A204.1 (cell line): ENCODE data around the gene LSM4.

ENCODE experiments used
- FAIRE-seq: peaks from 2 replicates; lab custom pipeline; 2012; peaks lifted over from hg19 to GRCh38; lab: Jason Lieb, UNC

Gene LSM4

DNA sequence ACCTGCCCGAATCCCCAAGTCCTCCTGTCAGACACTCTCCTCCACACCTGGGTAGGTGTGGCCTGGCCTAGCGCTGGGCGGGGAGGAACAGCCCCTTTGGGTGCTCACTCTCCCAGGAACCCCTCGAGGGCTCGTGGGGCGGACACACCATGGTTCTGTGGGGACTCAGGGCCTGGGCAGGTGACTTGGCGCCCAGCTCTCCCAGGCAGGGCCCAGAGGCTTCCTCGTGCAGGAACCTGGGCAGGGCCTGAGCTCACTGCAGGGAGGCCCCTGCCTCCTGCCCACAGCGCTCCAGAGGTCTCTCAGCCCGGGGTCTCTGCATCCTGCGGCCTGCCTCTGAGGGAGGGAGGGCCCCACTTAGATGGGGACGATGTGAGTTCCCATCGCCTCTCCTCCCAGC, 11.9 kb downstream of the LSM4 start:
- no peak for FAIRE-seq

DNA sequence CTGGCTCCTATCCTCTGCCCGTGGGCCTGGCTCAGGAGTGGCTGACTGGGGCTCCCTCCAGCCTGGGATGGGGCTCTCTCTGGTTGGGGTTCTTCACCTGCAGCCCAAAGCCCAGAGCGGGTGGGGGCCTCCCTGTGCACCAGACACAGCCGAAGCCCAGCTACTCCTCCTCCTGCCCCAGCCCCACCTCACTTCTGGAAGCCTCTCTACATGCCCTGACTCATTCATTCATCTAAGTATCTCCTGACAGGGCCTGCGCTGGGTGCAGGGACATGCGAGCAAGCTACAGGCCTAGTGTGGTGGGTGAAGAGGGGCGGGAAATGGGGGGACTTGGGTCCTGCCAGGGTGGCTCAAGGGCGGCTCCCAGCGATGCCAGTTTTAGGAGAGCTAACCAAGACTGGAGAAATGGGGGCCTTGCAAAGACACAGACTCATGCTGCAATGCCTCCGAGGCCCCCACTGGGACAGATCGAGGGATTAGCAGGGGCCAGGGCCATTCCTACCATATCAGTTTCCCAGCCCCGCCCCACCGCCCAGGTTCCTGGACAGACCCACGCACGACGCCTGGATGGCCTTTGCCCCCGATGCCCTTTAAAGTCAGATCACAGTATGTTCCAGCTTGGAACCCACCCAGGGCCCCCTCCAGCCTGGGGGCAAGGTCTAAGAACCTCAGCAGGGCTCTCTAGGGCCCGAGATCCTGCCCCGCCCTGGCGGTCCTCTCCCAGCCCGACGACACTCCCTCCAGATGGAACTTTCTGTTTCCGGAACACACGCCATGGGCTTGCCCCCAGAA, 12.6 kb downstream of the LSM4 start:
- no peak for FAIRE-seq

DNA sequence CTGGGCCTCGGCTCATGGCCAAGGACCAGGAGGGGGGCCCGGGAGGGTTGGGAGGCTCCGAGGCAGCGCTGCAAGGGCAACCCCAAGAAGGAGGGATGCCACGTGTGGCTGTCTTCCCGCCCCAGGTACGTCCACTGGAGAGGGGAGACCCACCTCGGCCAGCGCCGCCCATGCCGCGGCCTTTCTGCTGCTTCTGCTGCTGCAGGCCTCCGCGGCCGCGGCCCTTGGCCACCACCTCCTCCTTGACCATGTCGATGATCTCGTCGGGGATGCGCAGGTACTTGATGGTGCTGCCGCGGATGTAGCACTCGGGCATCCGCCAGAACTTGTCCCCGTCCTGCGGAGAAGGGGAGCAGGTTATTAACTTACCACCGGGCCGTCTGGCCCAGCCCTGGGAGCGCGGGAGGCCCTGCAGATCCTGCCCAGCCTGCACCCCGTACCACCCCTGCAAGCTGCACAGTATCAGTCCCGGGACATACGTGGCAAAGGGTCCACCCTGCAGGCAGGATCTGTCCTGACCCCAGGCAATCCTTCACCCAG, 13.3 kb downstream of the LSM4 start:
- no peak for FAIRE-seq

DNA sequence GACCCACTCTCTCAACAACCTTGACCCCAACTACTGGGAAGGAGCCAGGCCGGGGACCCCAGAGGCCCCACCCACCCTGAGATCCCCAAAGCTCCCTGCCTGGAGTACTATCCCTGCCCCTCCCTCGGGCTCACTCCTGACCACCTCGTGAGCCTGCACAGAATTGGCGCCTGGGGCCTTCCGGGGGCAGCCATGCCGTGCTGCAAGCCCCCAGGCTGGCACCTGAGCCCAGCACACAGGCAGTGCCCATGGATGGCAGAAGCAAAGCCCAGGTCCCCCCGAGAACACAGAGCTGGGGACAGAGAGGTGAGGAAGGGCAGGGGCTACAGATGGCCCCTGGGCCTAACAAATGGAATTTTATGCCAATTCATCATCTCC, 13.9 kb downstream of the LSM4 start:
- FAIRE-seq = no peak

DNA sequence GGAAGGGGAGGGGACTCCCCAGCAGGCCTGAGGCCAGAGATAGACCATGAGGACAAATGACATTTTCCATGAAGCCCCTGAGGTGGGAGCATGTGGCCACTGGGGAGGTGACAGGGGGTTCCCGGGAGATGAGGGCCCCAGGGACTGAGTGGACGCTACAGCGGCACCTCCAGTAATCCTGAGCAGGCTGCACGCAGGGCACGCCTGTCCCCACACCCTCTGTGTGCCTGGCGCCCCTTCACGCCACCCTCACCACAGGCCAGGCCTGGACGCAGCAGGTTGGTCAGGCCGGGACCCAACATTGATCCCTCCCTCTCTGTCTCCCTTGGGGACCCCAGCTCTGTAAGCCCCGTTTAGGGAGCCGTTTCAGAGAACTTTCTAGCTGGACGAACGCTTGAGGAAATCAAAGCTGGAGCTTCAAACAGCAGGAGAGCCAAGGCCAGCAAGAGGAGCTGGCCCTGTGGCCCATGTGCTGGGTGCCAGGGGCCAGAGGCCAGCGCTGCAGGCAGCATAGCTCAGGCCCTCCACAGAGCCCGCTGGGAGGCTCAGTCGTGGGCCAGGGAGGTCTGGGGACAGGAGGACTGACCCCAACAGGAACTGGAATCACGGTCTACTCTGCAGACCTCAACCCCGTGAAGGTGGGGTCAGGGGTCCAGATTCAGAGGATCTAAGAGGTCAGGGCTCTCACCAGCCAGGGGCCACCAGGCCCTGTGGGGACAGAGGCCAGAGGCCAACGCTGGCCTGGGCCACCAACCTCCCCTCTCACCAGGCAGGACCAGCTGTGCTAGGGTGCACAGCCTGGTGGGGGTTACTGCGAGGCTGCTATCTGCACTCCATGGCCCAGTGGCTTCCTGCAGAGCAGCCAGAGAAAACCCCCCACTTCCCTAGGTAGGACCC, 14.6 kb downstream of the LSM4 start:
- FAIRE-seq = no peak

DNA sequence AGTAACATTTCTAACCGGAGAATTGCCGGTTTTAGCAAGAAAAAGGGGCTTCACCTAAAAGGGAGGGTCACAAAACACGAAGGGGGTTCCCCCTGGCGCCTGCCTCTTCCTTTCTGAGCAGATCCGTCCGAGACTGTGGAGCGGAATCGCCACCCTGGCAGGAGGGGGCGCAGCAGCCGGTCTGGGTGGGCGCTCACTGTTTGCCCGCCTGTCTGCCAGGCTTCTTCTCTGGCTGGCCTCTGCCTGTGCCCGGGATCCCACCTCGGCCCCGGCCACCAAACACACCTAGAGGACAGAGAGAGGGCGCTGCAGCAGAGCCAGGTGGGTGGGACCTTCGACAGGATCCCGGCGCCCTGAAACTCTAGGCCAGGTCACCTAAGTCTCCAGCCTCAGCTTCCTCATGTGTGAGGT, 15.6 kb downstream of the LSM4 start:
- no peak for FAIRE-seq

DNA sequence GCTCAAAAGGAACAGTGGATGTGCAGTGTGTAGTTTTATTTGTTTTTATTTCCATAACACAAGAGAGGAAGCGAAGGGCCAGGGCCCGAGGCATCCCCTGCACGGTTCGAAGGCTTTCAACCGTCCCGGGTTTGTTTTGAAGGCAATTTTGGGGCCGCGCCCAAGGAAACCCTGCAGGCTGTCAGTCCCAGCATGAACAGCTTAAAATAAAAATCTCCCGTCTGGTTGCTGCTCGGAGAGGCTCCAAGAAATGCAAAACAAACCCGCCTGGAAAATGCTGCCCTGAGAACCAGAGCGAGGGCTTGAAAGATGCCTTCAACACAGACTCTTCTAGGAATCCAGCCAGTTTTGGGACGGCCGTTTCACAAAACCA, 16.0 kb downstream of the LSM4 start:
- FAIRE-seq = no peak

DNA sequence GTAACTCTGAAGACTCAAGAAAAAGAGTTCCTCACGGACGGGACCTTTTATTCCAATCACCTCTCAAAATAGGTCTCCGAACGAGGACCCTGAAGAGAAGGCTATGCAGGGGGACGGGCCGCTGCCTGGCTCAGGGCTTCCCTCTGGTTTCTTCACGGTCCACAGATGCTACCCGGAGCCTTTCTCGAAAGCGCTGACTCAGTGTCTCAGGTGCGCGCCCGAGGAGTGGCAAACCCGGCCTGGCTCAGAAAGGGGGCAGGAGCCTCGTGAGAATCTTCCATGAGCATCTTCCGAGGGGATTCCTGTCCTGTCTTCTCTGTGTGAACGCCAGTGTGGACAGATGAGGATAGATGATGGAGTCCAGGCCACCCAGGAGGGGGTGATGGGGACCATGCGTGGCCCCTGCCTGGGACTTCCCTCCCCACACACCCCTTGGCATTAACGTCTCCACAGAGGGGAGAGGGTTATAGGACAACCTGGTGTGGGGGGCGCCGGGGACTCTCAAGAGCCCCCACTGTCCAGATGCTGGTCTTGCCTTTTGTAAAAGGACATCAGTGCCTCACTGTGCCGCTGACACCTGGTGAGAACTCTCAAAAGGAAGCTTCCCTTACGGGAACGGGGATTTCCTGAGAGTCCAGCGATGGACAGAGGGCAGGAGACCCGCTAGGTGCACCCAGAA, 16.5 kb downstream of the LSM4 start:
- FAIRE-seq = no peak

DNA sequence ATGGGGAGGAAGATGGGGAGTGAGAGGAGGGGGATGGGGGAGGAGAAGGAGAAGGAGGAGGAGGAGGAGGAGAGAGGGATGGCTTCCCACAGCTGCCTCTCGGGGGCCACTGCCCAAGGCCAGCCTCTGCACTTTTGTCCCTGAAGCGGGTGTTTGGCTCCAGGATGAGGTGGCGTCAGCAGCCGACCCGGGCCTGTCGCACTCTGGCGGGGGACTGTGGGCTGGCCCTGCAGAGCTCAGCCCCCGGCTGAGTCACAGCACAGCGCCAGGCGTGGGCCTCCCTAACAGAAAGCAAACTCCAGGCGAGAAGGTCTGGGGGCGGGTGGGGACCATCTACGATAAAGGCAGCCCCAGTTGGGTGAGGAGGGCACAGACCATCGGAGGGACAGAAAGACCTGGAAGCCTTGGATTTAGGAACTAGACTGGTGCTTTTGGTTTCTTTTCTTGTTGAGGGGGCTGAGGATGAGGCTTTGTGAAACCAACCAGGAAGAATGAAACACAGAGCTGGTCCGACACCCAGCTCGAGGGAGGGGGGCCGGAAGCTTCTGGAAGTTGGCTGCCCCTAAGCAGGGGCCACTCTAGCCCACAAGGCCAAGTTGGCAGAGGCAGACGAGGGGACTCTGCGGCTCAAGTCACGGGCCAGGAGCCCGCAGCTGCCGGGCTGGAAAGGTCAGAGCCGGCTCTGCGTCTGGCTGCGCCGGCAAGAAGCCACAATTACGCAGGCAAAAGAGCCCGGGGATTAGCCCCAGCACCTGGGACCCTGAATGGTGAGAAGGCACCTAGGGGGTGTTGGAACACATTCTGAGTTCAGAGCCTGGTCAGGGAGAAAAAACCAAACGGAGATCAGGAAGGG, 18.2 kb downstream of the LSM4 start:
- no peak for FAIRE-seq

DNA sequence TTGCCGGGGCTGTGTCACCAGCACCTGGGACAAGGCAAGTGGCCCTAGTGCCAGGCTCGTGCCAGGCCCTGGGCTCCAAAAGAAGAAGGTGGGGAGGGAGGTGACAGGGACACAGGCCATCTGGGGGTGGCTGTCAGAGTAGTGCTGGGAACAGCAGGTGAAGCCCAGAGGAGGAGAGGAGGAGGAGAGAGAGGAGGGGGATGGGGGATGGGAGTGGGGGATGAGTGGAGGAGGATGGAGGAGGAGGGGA, 18.7 kb downstream of the LSM4 start:
- no peak for FAIRE-seq

DNA sequence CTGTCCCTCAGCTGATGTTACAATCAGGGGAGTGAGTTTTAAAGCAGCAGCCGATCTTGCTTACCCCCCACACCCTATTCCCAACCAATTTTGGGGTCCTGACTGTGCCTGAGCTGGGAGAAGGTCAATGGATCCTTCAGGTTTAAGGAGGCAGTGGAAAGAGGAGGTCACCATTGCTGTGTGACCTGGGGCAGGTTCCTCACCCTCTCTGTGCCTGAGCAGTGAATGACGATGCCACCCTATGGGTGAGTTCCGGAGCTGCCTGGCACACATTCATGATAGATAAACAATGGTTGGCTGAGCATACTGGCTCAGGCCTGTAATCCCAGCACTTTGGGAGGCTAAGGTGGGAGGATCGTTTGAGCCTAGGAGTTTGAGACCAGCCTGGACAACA, 21.2 kb downstream of the LSM4 start:
- no peak for FAIRE-seq

DNA sequence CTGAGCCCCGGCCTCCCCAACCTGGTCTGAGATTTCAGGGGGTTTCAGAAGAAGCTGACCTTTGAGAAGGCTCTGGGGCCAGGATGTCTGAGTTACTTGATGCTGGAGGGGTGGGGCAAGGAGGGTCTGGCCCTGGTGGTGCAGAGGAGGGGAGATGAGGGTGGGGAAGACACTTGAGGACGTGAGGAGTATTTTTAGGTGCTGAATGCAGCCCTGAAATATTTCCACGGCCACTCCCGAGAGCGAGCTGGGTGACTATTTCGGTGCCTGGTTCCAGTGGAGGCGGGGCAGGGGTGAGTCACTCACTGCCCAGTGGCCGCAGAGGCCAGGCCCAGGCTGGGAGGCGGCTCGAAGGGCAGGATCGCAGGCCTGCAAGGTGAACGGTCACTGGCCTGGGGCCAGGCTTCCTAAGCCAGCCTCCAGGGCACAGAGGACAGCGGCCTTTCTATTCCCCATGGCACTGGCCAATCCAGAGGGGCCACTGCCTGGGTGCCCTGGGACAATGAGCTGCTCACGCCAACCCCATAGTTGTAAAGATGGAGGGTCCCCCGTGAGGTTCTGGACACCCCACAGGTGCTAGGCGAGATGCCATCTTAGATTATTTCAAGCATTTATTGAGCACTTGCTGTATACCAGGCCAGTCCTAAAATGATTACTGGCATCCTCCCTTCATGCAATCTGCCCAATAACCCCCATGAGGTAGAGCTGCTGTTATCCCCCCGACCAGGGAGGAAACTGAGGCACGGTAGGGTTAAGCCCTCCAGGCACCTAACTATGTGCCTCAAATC, 21.8 kb downstream of the LSM4 start:
- no peak for FAIRE-seq

DNA sequence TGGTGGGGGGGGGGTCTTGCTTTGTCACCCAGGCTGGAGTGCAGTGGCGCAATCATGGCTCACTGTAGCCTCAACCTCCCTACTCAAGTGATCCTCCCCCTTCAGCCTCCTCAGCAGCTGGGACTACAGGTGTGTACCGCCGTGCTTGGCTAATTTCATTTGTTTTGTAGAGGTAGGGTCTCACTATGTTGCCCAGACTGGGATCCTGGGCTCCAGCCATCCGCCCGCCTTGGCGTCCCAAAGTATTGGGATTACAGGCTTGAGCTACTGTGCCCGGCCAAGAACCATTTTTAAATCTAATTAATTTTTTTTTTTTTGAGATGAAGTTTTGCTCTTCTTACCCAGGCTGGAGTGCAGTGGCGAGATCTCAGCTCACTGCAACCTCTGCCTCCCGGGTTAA, 23.2 kb downstream of the LSM4 start:
- no peak for FAIRE-seq

DNA sequence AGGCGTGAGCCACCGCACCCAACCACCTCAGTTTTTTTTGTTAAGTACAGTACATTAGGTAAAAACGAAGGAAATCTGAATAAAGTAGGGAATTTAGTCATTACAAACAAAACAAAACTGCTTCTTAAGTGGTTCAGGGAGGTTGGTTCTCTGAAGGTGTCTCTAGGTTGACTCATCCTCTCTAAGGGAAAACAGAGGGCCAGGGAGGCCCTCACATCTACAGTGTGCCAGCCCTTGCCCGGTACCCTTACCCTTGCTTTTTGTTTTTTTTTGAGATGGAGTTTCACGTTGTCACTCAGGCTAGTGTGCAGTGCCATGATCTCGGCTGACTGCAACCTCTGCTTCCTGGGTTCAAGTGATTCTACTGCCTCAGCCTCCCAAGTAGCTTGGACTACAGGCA, 24.3 kb downstream of the LSM4 start:
- FAIRE-seq = no peak

DNA sequence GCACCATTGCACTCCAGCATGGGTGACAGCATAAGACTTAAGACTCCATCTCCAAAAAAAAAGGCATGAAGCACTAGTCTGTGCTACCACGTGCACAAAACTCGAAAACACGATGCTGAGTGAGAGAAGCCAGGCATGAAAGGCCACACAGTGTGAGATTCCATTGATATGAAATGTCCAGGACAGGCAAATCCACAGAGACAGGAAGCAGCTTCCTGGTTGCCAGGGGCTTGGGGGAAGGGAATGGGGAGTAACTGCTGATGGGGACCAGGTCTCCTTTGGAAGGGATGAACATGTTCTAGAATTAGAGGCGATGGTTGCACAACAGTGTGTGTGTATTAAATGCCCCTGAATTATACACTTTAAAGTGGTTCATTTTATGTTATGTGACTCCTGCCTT, 25.6 kb downstream of the LSM4 start:
- FAIRE-seq = no peak

DNA sequence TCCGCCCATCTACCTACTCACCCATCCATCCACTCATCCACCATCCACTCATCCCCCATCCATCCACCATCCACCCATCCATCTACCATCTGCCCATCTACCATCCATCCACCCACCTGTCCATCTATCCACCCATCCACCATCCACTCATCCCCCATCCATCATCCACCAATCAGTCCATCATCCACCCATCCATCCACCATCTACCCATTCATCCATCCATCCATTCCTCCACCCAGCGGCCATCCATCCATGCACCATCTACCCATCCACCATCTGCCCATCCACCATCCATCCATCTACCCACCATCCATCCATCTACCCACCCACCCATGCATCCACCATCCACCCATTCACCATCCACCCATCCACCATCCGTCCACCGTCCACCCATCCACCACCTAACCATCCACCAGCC, 27.8 kb downstream of the LSM4 start:
- no peak for FAIRE-seq

DNA sequence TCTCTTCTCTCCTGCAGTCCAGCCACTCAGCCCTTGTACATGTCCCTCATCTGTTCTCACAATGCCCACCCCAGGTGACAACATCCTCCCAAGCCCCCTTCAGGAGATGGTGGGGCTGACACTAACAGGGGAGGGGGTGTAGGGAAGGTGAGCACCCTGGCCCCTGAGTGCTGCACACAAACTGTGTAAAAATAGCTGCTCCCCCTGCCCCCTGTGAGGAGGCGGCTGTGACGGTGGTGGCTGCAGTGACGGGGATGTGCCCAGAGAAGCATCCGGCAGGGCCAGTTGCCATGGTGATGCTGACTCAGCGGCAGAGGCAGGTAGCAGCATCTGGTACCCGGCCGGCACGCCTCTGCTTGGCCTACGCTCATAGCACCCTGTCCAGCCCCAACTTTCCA, 28.4 kb downstream of the LSM4 start:
- FAIRE-seq = no peak

DNA sequence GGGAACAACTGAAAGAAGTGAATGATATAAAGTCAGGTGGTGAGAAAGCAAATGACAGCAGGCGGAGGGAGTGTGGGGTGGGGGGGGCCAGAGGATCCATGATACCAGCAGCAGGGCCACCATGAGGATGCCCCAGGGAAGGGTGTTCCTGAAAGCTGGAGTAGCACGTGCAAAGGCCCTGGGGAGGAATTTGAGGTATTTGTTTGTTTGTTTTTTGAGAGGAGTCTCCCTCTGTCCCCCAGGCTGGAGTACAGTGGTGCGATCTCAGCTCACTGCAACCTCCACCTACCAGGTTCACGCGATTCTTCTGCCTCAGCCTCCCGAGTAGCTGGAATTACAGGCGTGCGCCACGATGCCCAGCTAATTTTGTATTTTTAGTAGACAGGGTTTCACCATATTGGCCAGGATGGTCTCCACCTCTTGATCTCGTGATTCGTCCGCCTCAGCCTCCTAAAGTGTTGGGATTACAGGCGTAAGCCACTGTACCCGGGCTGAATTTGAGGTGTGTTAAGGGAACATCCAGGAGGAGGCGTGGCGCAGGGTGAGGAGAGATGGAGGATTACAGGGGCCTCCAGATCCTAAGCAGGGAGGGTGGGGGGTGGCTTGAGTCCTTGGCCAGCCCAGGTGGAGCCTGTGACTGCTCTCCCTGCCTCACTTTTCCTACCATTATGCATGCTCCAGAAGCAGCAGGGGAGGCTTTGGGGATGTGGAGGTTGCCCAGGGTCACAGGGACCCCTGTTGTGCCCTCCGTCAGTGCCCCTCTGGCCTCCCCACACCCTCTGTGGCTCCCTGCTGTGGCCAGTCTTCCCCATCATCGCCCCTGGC, 29.0 kb downstream of the LSM4 start:
- FAIRE-seq = no peak

DNA sequence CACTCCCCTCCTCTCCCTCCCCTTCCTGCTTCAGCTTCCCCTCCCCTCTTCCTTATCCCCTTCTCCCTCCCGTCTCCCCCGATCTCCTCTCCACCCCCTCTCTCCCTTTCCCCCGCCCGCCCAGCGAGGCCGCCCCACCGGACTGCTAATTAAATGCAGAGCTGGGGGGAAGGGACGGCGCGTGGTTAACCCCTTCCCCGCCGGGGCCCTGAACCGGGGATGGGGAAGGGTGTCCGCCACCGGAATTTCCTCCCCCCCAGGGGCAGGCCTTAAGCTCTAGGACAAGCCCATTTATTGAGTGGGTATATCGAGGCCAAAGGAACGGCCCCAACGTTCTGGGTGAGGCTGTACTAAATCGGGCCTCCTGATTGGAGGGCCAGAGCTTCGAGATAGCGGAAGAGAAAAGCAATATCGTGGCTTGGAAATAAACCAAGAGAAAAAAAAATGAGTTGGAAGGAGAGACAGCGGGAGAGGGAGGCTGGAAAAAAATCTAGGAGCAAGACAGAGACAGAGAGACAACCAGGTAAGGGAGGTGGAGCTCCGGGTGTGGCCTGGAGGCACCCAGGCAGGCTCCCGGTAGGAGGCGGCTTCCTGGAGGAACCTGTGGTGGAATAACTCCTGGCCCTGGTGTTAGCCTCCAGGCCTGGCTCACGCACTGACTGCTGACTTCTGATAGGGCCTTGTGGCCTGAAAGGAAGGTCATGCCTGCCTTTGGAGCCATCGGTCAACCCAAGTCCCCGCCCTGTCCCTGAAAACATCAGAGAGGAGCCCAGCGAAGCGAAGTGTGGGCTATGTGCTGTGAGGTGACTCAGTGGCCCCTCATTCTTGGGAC, 29.9 kb downstream of the LSM4 start:
- no peak for FAIRE-seq

DNA sequence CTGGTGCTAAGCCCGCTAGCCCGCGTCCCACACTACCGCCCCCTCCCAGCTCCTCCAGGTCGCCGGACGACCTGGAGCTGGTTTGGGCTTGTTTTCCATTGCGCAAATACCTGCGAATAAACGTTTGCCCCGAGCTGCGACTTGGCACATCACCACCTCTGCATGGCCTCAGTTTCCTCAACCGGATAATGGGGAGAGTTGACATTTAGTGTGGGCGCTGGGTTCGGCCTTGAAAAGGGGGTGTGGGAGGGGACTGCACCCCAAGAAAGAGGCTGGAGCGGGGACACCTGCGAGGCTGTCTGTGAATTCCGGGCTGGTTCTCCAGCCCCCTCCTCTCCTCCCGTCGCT, 30.4 kb downstream of the LSM4 start:
- FAIRE-seq = no peak
